Measurements from ENCODE around the gene IGF1. TPM values are rescaled to one million over a fixed set of nuclear protein-coding genes. Genes with fewer than 3 reads are reported as not detected.

The IGF1 gene
- 2.9 TPM for total RNA-seq

GRCh38 chr12:102480406-102480805, at the start of gene IGF1:
TSS of gene IGF1 (minus strand) at chr12:102480563. CDS start at chr12:102480381, 182 bp downstream.
- FAIRE-seq (no peak), DNase-seq (ENCODE audit: low spot score in 2 of 2) (peak in 1 of 2 donors; percentile 9)

- FAIRE-seq (no peak), DNase-seq (ENCODE audit: low spot score in 2 of 2) (no peak)
Observed at GRCh38 chr12:102528111-102528510, 47.7 kb upstream of the IGF1 start.

- DNase-seq (ENCODE audit: low spot score in 2 of 2) (no peak), FAIRE-seq (no peak)
Observed at GRCh38 chr12:102527171-102527720, 46.9 kb upstream of the IGF1 start.

GRCh38 chr12:102526656-102527055, 46.3 kb upstream of the IGF1 start:
- no peak for DNase-seq (ENCODE audit: low spot score in 2 of 2)
- no peak for FAIRE-seq

GRCh38 chr12:102522768-102523167, 42.4 kb upstream of the IGF1 start:
- no peak for FAIRE-seq
- no peak for DNase-seq (ENCODE audit: low spot score in 2 of 2)

GRCh38 chr12:102521662-102522277, 41.4 kb upstream of the IGF1 start:
- DNase-seq (ENCODE audit: low spot score in 2 of 2) (no peak), FAIRE-seq (no peak)

GRCh38 chr12:102518871-102519270, 38.5 kb upstream of the IGF1 start:
- no peak for FAIRE-seq
- DNase-seq (ENCODE audit: low spot score in 2 of 2): no peak

- DNase-seq (ENCODE audit: low spot score in 2 of 2): no peak
- FAIRE-seq: no peak
Observed at GRCh38 chr12:102514696-102515095, 34.3 kb upstream of the IGF1 start.

- no peak for DNase-seq (ENCODE audit: low spot score in 2 of 2)
- no peak for FAIRE-seq
Observed at GRCh38 chr12:102513739-102514138, 33.4 kb upstream of the IGF1 start.

- FAIRE-seq: no peak
- no peak for DNase-seq (ENCODE audit: low spot score in 2 of 2)
Observed at GRCh38 chr12:102513272-102513671, 32.9 kb upstream of the IGF1 start.

- DNase-seq (ENCODE audit: low spot score in 2 of 2) (no peak), FAIRE-seq (no peak)
Observed at GRCh38 chr12:102512523-102512922, 32.2 kb upstream of the IGF1 start.

- FAIRE-seq (no peak), DNase-seq (ENCODE audit: low spot score in 2 of 2) (no peak)
Observed at GRCh38 chr12:102511575-102511974, 31.2 kb upstream of the IGF1 start.

- no peak for DNase-seq (ENCODE audit: low spot score in 2 of 2)
- no peak for FAIRE-seq
Observed at GRCh38 chr12:102510463-102510862, 30.1 kb upstream of the IGF1 start.

GRCh38 chr12:102510031-102510430, 29.7 kb upstream of the IGF1 start:
- no peak for DNase-seq (ENCODE audit: low spot score in 2 of 2)
- no peak for FAIRE-seq

GRCh38 chr12:102509123-102509626, 28.8 kb upstream of the IGF1 start:
- DNase-seq (ENCODE audit: low spot score in 2 of 2) (no peak), FAIRE-seq (no peak)

GRCh38 chr12:102508052-102508451, 27.7 kb upstream of the IGF1 start:
- no peak for DNase-seq (ENCODE audit: low spot score in 2 of 2)
- no peak for FAIRE-seq

- DNase-seq (ENCODE audit: low spot score in 2 of 2): no peak
- FAIRE-seq: no peak
Observed at GRCh38 chr12:102507301-102507700, 26.9 kb upstream of the IGF1 start.

- FAIRE-seq: no peak
- no peak for DNase-seq (ENCODE audit: low spot score in 2 of 2)
Observed at GRCh38 chr12:102504871-102505270, 24.5 kb upstream of the IGF1 start.

- DNase-seq (ENCODE audit: low spot score in 2 of 2) (no peak), FAIRE-seq (no peak)
Observed at GRCh38 chr12:102504280-102504679, 23.9 kb upstream of the IGF1 start.

GRCh38 chr12:102503831-102504230, 23.5 kb upstream of the IGF1 start:
- FAIRE-seq (no peak), DNase-seq (ENCODE audit: low spot score in 2 of 2) (no peak)

- no peak for FAIRE-seq
Observed at GRCh38 chr12:102503056-102503681, 22.8 kb upstream of the IGF1 start.

GRCh38 chr12:102501773-102502172, 21.4 kb upstream of the IGF1 start:
- DNase-seq (ENCODE audit: low spot score in 2 of 2) (no peak), FAIRE-seq (no peak)

More at GRCh38 chr12:102503056-102503681, 22.8 kb upstream of the IGF1 start:
- DNase-seq (ENCODE audit: low spot score in 2 of 2): no peak
